GM18868 (cell line): ENCODE results near the gene OSBPL10.
"Not testable (repeated sequence)": the region's sequence is repeated elsewhere in the genome, so short reads cannot be mapped to it uniquely, and the experiment has no call there.

Source experiments
- ATAC-seq: cut with Tn5 transposase; IDR thresholded peaks from one replicate; pipeline ENCODE4 v1.9.1; 2021; ENCODE audit warnings: mild to moderate bottlenecking, moderate library complexity; ENCODE audit not compliant: unreplicated experiment

Gene OSBPL10

GRCh38 chr3:31710123-31710803 is 270.8 kb downstream of the OSBPL10 start:
- ATAC-seq = no peak

- no peak for ATAC-seq
Measured at GRCh38 chr3:31709526-31709925, 271.5 kb downstream of the OSBPL10 start.

- no peak for ATAC-seq
Measured at GRCh38 chr3:31709005-31709404, 272.1 kb downstream of the OSBPL10 start.

- ATAC-seq = no peak
Measured at GRCh38 chr3:31707286-31707685, 273.8 kb downstream of the OSBPL10 start.

- ATAC-seq = no peak
Measured at GRCh38 chr3:31705736-31706135, 275.3 kb downstream of the OSBPL10 start.

- ATAC-seq = no peak
Measured at GRCh38 chr3:31704591-31705179, 276.4 kb downstream of the OSBPL10 start.

GRCh38 chr3:31704156-31704555 is 276.9 kb downstream of the OSBPL10 start:
- no peak for ATAC-seq

DNA sequence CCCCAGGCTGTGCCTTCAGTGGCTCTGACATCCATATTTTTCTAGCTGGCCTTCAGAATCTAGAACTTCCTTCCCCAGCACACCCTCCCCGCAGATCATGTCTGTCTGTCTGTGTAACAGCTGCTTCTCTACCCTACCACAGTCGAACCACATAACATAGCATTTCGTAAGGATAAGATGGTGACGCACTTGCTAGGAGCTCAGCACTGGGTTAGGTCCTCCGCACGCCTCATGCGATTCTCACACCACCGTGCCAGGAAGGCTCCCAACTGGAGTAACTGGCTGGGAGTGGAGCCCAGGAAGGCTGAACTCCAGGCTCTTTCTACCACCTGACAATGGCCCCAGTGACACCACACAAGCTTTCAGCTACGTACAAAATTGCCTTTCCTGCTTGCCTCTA is 279.8 kb downstream of the OSBPL10 start:
- ATAC-seq = no peak

GRCh38 chr3:31699309-31699953 is 281.6 kb downstream of the OSBPL10 start:
- ATAC-seq = no peak

DNA sequence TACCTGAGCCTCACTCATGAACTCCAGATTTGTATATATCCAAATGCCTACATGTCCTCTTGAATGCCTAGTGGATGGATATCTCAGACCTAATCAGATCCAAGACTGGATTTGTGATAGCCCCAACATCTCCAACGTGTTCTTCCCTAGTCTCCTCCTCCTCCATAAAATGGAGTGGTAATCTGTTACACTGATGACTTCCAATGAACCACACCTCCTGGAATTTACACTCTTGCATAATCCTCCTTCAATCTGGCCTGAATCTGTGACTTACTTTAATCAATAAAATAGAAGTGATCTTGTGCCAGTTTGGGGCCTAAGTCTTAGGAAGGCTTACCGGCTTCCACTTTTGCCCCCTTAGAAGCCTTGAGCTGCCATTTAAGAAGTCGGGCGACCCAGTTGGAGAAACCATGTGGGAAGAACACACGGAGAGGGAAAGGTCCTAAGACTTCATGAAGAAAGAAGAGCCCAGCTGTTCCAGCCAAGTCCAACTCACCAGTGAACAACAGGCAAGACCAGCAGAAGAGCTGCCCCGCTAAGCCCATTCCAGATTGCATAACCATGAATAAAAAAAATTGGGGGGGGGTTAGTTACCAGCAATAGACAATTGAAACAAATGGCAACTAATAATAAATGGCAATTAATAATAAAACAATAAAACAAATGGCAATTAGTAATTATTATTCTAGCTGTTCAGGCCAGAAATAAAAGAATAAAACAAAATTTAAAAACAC is 284.1 kb downstream of the OSBPL10 start:
- no peak for ATAC-seq

- no peak for ATAC-seq
Measured at GRCh38 chr3:31696009-31696297, 285.1 kb downstream of the OSBPL10 start.

- ATAC-seq = no peak
Measured at GRCh38 chr3:31695280-31696008, 285.6 kb downstream of the OSBPL10 start.

- no peak for ATAC-seq
Measured at GRCh38 chr3:31693346-31693745, 287.7 kb downstream of the OSBPL10 start.

- ATAC-seq = no peak
Measured at GRCh38 chr3:31692751-31693150, 288.3 kb downstream of the OSBPL10 start.

DNA sequence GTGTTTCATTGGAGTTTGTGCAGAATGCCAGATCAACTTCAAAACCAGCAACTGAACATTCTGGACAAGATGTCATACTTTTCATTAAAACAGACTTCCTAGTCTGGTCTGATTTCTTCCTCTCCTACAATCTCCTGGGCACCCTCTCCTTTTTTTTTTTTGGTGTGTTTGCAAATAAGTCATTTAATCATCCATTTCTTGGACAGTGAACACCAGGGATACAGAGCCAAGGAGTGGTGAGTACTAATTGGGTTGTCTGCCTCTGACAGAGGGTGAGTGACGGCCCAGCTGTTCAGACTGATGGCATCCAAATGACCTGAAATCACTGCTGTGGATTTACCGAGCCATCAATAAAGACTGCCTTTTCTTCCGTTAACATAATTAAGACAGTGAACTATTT is 290.3 kb downstream of the OSBPL10 start:
- ATAC-seq = no peak

DNA sequence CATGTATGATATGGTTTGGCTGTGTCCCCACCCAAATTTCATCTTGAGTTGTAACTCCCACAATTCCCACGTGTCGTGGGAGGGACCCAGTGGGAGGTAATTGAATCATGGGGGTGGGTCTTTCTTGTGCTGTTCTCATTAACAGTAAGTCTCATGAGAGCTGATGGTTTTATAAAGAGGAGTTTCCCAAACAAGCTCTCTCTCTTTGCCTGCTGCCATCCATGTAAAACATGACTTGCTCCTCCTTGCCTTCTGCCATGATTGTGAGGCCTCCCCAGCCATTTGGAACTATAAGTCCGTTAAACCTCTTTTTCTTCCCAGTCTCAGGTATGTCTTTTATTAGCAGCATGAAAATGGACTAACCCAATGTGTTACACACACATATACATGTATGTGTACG is 291.5 kb downstream of the OSBPL10 start:
- not testable (repeated sequence) for ATAC-seq

GRCh38 chr3:31688984-31689383 is 292.1 kb downstream of the OSBPL10 start:
- no peak for ATAC-seq

DNA sequence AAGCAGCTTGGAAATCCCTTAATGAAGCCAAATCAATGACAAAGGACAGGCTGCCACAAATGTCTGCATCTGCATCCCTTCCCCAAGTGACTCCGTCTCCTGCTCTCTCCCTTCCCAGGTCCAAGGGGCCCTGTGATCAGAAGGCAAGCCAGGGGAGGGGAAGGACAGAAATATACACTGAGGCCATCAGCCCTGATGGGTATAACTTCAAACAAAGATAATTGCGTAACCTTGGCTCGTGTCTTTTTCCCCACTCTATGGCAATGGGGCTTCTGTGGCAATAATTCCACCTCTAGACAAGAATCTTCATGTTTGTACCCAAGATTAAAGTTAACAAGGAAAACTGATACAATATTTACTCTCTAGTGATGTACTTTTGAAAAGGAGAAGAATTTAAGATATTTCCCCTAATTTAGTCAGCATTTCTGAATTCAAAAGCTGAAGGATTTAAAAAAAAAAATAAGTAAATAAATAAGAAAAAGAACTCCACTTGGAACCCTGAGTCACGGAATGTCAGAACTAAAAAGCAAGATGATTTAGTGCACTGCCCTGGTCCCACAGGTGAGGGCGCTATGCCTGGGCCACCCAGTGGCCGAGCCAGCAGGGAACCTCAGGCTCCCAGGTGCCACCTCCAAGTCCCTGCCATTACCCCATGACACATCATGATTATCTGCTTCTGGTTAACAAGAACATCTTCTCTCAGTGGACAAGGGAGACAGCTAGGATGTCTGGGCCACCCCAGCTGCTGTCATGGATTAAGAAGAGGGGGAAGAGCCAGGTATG is 293.9 kb downstream of the OSBPL10 start:
- no peak for ATAC-seq

DNA sequence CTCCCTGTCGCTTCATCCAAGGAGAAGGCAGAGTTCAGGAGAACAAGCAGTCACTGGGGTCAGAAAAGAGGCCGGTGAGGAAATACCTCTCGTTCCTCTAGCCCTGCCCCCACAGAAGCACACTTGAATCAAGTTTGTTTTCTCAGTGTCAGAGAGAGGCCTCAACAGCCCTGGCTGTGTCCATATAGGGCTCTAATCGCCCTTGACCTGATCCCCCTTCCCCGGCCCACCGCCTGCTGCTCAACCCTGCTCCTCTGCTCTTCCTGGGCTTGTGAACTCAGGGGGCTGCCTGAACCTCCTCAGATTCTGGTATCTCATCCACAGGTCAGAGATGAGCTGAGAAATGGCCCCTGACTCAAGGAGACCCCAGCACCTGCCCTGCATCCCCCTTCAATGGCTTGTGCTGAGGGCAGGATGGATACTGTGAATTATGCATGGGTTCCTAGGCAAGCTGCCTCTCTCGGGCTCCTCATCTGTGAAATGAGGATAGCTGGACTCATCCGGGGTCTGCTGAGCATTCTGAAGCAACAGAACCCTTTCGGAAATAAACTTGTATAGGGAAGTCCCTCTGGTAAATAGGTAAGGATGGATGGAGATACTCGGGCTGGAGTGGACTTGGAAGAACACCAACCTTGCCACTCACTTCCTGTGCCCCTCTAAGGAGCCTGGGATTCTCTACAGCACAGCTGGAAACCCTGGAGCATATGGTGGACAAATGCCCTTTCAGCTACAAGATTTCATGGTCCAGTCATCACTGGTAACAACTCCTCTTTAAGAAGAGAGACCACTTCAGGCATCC is 300.8 kb downstream of the OSBPL10 start:
- ATAC-seq = no peak

DNA sequence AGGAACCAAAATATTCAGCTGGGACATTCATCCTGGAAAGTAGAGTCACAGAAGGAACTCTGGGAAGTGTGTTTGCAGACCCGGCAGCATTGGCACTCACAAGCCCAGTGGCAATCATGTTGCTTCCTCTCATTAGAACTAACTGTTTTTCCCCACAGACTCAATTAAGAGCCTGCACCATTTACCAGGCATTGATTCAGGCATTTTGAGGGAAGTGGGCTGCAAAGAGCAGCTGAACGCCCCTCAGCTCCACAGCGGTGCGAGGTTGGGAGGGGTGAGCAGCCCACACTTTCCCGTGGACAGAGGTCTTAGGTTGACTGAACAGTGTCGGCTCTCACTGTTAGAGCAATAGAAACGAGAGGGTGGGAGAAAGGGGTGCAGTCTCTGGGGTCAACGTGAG is 304.5 kb downstream of the OSBPL10 start:
- ATAC-seq = no peak
